Keratinocyte (primary cell): Measurements from ENCODE around the gene GAS5.

Source experiments
- CTCF ChIP-seq, 3 experiments: IDR thresholded peaks in 1 of 3; conservative IDR thresholded peaks in 1 of 3; optimal IDR thresholded peaks in 1 of 3; 2 replicates in 2 of 3; 3 replicates in 1 of 3; pipeline versions ENCODE3 to v1.5.1; 2011; ENCODE audit warnings: low read length in 3 of 3, mild to moderate bottlenecking in 3 of 3, moderate library complexity in 2 of 3, control low read depth in 1 of 3, inconsistent platforms in 1 of 3; ENCODE audit not compliant: insufficient read depth in 2 of 3; ENCODE audit errors: extremely low read depth in 1 of 3
- EZH2 ChIP-seq: IDR thresholded peaks from one replicate; pipeline ENCODE4 v1.6.1; 2012; ENCODE audit warnings: inconsistent platforms, mild to moderate bottlenecking, low read length, moderate library complexity

GRCh38 chr1:173900992-173901391 lies 33.2 kb upstream of the GAS5 start:
- no peak for TF ChIP-seq CTCF (optimal IDR thresholded peaks at IDR 0.05 in 1 of 3, IDR thresholded peaks at IDR 0.05 in 1 of 3, conservative IDR thresholded peaks at IDR 0.05 in 1 of 3; ENCODE audit: extremely low read depth in 1 of 3, insufficient read depth in 2 of 3, low read length in 3 of 3)
- no peak for TF ChIP-seq EZH2
